Gastroesophageal sphincter (tissue), 3 donors: ENCODE results near the gene PRKG2.

ENCODE experiments used
- CTCF ChIP-seq, 4 experiments: fragments of 200-600 bp in 2 of 4; fragments of 450-650 bp in 2 of 4; sonication (generic) in 1 of 4; IDR thresholded peaks; one replicate each; pipeline ENCODE4 v1.5.1; 2017 to 2019; ENCODE audit warnings: antibody characterized with exemption in 4 of 4, mild to moderate bottlenecking in 2 of 4, moderate library complexity in 2 of 4
- POLR2A ChIP-seq, 2 donors: fragments of 450-650 bp; IDR thresholded peaks; one replicate each; pipeline ENCODE4 v1.6.1; 2017; ENCODE audit warnings: antibody characterized with exemption in 2 of 2, mild to moderate bottlenecking in 2 of 2, moderate library complexity in 1 of 2

DNA sequence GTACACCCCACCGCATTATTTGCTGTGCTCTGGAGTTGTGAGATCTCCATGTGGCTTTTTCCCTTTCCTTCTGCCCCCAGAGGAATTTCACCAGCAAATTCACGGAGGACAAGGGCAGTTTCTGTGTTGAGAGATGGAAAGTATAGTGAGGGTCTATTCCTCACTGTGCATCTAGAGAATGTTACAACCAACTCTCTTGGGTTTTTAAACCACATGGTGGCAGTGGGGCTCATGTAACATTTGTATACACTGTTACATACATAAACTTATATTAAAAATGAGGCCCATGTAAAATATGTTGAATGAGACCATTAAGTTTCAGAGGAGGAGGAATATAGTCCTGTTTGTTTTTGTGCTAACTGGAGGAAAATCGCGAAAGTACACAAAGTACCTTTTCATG, 909 bp upstream of the PRKG2 start:
- TF ChIP-seq POLR2A (IDR thresholded peaks at IDR 0.05) (no peak), CTCF (IDR thresholded peaks at IDR 0.05) (no peak)
